ENCODE data around the gene NXPH4.
A peak's percentile ranks its signal among the peaks of the same experiment; 100 is the strongest.

The NXPH4 gene

DNA sequence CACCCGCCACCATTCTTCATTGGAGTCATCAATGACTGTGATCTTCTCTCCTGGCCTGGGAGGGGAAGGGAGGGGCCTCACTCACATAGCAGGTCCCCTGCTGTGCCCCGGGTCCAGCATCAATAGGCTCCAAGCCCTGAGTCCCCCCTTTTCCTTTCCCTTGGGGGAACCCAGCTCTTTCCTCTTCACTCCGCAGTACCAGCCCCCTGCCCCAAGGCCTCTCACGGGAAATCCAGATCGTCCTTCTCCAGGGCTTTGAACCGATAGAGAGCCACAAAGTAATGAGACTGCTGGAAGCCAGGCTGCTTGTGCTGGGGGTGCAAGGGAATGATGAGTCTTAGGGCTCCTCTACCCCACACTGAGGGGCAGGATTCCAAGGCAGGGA, 27.7 kb downstream of the NXPH4 start:
- DNase-seq = no peak

DNA sequence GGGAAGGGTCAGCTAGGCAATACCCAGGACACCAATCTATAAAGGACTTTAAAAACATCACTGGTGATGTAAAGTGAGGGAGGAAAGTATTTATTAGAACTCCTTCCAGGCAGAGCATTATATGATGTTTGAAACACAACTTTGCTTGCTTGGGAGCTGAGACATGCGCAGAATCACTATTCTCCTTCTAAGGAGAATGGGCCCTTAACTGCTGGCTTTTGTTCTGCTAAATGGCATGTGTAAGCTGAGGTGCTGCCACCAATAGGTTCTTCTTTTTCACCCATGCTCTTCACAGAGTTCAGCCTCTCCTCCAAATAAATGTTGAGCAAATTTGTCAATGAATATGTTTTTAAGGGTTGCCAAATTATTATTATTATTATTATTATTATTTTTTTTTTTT, 30.4 kb downstream of the NXPH4 start:
- no peak for DNase-seq

- peak; percentile 75 to 85 (median 84) for DNase-seq
Observed at GRCh38 chr12:57248934-57249742, 32.5 kb downstream of the NXPH4 start.

- DNase-seq = no peak
Observed at GRCh38 chr12:57250541-57250940, 33.9 kb downstream of the NXPH4 start.

GRCh38 chr12:57250956-57251355, 34.4 kb downstream of the NXPH4 start, which contains the start of gene STAC3:
Gene STAC3, minus strand, starts transcription at chr12:57251187. Its CDS starts 1,551 bp downstream, at chr12:57249636.
- DNase-seq = no peak

- no peak for DNase-seq
Observed at GRCh38 chr12:57254506-57255280, 38.1 kb downstream of the NXPH4 start.

DNA sequence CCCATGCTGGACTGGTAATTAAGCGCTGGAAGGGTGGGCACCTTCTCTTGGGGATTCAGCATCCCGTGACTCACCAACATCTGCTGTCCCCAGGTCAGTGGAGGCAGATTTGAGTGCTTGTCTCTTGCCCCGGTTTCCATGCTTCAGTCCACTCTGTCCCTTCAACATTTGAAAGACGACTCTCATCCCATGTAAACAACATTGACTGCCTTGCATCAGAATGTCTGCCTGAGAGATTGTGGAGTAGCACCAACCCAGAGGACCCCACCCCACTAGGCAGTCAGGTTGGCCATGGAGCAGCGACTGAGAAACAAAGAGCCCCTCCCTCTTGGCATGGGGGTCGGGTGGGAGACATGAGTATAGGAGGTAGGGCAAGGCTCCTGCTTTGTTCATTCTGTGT, 39.3 kb downstream of the NXPH4 start:
- DNase-seq = no peak

DNA sequence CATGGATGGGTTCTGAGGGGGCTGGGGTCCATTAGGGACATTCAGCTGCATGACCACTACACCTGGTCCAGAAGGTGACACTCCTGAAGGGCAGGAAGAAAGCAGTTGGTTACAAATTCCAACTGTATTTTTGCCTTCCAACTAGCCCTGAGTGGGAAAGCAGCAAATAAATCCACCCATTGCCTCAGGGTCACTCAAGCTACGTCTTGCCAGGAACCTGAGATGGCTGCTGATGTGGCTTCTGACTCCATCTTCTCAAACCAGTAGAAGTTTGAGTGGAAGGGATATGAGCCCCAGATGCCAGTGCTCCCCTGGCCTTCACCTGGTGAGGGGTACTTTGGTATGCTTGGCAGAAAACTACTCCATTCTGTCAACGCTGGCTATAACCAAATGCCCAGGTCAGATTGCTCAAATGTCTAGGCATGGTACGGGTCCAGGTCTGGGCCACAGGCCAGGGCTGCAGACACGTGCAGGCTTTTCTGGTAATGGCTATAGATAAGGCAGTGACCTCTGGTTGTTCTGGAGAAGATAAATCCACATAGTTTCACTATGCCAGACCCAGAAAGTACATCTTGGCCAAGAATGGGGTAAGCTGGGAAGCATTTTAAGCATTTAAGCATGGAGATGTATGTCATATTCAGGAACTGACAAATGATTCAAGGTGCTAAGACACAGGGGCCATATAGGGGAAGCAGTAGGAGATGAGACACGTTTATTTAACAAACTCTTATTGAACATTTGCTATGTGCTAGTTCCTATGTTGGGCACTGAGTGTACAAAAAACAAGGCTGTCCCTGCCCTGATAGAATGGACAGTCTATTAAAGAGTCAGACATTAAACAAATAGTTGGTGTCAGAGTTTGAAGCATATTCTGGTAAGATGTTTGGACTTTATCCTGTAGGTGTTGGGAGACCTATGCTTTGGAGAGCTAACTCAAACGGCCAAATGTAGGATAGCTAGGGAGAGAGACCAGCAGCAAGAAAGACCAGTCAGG, 42.7 kb downstream of the NXPH4 start:
- DNase-seq = no peak

DNA sequence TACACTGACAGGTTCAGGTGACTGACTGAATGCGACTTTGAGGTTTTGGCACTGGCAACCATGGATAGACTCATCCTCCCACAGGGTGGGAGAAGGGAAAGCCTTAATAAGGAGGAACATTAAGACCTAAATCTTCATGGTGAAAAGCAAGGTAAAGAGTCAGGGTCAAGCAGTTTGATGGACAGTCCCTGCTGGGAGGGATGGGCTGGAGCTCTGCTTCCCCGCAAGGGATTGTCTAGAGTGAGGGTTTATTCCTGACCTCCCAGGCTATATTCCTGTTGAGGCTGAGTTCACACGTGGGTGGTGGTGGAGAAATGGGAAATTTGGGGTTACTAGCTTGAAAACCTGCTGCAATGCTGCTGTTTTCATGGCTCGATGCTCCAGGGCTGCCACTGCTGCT, 43.8 kb downstream of the NXPH4 start:
- no peak for DNase-seq

DNA sequence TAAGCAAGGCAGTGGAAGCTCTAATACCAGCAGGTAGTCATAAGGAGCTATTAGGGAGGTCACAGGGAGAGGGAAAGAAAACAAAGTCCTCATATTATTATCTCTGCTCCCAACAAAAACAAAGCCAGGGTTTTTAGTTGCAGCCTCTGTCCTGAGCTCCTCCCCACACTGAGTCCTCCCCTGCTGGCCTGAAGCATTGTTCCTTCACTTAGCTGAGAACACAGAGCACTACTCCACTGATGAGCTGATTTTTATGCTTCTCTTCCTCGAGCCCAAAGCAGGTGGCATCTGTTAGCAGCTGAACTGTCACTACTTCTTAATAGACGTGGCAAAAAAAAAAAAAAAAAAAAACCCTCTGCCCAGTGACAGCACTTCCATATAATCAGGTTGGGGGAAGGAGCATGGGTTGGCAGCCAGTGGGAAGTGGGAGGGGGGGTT, 44.9 kb downstream of the NXPH4 start:
- no peak for DNase-seq

DNA sequence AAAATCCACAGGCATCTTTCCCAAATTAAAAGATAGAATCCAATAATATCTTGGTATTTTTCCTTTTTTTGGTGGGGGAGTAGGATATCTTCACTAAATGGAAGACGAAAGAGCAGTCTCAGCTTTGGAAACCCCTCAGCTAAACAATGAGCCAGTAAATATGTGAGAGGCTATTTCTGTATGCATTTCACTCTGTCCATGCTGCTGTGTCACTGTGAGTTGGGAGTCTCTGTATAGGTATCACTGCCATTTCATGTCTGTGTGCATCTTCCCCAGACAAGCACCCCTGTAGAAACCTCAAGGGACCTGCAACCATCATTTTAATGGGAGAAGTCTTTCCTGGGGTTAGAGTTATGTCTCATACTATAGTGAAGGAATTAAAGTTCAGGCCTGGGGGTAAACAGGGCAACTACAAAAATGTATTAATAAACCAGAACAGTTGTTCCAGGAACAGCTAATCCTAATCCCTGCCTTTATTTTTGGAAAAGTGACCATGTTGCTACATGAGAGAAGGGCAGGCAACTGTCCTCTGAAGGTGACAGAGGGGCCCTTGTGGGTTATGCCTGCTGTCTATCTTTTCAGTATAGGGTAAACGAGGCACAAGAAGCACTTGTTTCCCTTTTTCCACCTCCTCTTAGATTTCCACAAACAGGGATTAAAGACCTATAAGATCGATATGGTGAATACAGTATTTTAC, 45.7 kb downstream of the NXPH4 start:
- no peak for DNase-seq

- DNase-seq = no peak
Observed at GRCh38 chr12:57263096-57263495, 46.5 kb downstream of the NXPH4 start.

GRCh38 chr12:57266681-57267080, 50.1 kb downstream of the NXPH4 start:
- no peak for DNase-seq

GRCh38 chr12:57268264-57268663, 51.7 kb downstream of the NXPH4 start:
- DNase-seq = peak; percentile 35 to 45 (median 40)

DNA sequence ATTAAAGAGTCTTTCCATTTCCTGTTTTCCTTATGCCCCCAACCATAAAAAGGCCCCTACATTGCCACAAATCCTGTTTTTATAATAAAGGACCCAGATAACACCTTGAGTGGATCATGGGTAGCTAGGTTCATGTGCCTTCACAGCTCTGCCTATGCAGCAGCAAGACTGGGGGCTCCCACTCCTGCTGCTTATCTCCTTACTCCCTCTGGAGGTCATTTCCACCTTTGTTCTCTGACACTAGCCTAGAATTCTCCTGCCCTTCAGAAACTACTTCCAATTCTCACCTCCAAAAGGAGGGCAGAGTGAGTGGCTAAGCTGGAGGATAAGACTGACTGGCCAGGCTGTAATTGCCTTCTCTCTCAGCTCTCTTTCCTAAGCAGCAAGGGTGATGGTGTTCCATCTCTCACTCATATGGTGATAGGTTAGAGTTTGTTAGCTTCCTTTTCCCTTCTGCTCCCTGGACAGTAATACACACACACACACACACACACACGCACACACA, 54.4 kb downstream of the NXPH4 start:
- DNase-seq = no peak

DNA sequence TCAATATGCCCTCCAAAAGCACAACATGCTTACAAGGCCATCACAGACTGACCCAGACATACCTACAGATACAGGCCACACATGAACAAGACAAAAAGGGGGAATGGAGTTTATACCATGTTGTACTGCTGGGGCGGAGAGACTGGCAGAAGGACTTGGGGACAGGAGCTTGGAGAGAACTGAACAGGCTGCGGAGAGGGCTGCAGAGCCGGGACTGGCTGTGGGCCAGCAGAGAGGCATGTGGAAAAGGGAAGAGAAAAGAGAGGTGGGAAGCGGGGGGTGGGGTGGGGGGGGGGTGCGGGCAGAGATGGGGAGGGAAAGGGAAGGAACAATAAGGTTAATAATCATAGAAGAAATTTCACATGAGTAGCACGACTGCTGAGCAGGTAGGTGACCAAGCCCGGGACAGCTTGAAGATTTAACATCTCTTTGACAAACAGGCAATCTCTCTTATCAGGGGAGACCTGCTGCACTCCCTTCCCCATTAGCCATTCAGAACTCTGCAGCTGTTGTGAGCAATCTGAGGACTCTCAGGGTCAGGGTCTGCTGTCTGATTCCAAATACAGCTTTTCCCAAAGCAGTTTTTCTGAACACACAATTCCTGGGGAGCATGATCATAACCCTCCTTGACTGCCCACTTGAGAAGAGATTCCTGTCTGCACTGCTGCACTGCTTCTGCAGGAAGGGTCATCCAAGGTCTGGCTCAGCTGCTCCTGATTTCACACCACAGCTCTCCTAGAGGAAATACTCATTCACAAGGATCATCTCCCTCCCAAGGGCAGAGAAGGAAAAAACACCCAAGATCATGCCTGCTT, 56.0 kb downstream of the NXPH4 start:
- DNase-seq = no peak

DNA sequence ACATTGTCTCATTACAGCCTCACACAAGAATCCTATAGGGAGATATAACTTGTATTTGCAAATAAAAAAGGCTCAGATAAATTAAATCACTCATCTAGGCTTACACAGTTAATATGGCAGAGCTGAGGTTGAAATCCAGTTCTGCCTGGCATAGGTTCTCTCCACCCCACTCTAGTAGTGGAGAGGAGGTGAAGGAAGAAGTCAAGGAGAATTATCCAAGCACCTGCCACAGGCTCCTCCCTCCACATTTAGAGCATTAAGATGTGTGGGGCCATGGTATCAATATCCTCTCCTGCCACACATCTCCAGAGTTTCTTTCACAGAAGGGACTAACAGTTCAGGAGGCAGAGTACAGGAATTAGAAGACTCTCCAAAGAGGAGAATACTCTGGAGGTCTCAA, 56.9 kb downstream of the NXPH4 start:
- DNase-seq = no peak

Data from suppressor macrophage treated with lipopolysaccharide for 1 hour (primary cell).